COLO829 (cell line): ENCODE results near the gene AGRN.

Source experiments
- DNase-seq: peaks from one replicate; pipeline ENCODE4 v3.0.0; 2012; ENCODE audit warnings: low spot score

Gene AGRN

DNA sequence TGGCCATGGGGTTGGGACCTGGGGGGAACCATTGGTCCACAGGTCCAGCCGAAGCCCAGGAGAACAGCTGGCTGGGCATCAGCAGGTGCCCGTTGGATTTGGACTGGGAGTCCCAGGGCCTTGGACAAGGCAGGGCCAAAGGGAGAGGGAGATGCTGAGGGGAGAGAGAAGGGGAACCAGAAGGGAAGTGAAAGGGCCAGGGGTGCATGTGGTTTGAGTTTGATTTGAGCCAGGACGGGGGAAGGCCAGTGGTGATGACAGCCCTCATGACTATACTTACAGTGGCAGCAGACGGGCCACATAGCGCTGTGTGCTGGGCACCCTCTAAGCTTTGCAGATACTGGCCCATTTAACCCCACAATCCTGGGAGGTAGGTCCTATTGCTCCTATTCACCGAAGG is 18.8 kb downstream of the AGRN start:
- DNase-seq, result no peak

DNA sequence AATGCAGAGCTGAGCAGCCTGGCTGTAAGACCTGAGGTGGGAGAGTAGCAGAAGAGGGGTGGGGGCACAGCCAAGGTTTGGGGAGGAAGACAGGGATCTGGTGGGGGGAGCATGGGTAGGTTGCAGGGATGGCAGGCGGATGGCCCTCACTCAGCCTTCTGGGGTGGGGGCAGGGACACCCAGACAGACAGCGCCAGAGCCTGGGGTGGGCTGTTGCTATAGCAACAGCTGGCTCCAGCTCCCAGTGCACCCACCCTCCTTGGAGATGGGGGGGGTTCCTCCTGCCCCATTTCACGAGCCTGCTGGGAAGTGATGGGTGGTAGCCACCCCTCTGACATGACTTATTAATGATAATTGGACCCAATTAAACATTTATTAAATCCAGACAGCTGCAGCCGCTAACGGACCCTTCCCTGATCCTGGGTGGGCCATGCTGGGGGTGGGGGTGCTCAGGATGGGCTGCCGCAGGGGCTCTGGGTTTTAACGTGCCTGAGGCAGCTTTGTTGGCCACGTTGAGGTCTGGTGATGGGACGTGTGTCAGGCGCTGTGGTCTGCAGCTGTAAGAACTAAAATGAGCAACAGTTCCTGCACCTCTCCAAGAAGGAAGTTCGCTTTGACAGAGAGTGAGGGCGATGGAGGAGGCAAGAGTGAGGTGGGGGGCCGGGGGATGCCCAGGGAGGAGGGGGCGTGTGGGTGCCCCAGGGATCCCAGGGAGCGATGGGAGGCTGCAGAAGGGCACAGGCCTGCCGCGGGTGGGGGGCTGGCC is 19.4 kb downstream of the AGRN start:
- no peak for DNase-seq

- DNase-seq, result peak; percentile 70
Measured at GRCh38 chr1:1040004-1040991, 20.4 kb downstream of the AGRN start.

DNA sequence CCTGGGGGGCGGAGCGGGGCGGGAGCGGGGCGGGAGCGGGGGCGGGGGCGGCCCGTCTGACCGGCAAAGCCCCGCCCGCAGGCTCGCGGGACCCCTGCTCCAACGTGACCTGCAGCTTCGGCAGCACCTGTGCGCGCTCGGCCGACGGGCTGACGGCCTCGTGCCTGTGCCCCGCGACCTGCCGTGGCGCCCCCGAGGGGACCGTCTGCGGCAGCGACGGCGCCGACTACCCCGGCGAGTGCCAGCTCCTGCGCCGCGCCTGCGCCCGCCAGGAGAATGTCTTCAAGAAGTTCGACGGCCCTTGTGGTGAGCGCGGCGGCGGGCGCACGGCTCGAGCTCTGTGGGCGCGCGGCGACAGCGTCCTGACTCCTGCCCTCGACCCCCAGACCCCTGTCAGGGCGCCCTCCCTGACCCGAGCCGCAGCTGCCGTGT is 21.2 kb downstream of the AGRN start:
- DNase-seq, result no peak

DNA sequence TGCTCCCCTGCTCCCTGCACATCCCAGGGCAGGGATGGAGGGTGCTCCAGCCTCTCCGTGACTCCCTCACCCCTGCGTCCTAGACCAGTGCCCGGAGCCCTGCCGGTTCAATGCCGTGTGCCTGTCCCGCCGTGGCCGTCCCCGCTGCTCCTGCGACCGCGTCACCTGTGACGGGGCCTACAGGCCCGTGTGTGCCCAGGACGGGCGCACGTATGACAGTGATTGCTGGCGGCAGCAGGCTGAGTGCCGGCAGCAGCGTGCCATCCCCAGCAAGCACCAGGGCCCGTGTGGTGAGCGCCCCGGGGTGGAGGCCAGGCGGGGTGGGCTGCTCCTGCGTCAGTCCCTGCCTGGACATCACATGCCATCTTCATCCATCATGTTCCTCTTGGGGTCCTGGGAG is 22.0 kb downstream of the AGRN start:
- no peak for DNase-seq

DNA sequence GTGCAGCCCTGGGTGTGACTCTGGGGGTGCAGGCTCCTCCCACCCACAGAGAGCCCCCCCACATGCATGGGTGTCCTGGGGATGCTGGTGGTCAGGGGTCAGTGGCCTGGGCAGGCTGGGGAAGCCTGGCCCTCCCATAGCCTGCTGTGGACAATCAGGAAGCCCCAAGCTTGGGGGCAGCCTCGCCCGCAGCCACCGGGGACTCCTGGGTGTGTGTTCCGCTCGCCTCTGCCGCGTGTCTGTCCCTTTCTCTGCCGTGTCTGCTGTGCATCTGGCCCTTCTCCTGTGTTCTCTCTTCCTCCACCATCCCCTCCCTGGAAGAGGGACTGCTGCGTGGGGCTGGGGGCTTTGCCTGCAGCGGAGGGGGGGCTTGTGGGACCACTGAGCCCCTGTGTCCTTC is 22.9 kb downstream of the AGRN start:
- no peak for DNase-seq

GRCh38 chr1:1043411-1043810 is 23.5 kb downstream of the AGRN start:
- no peak for DNase-seq

DNA sequence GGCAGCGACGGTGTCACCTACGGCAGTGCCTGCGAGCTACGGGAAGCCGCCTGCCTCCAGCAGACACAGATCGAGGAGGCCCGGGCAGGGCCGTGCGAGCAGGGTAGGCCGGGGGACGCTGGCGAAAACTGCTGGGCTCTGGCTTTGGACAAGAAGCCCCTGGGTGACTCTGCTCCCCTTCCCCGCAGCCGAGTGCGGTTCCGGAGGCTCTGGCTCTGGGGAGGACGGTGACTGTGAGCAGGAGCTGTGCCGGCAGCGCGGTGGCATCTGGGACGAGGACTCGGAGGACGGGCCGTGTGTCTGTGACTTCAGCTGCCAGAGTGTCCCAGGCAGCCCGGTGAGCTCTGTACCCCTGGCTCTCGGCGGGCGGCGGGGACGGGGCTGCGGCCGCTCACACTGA is 24.0 kb downstream of the AGRN start:
- DNase-seq, result no peak

- DNase-seq, result no peak
Measured at GRCh38 chr1:1044455-1045078, 24.6 kb downstream of the AGRN start.

DNA sequence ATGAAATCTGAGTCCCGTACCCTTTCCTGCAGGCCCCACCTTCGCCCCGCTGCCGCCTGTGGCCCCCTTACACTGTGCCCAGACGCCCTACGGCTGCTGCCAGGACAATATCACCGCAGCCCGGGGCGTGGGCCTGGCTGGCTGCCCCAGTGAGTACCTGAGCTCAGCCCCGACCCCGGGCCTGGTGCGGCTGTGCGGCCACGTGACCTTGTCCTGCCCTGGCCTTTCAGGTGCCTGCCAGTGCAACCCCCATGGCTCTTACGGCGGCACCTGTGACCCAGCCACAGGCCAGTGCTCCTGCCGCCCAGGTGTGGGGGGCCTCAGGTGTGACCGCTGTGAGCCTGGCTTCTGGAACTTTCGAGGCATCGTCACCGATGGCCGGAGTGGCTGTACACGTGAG is 25.2 kb downstream of the AGRN start:
- no peak for DNase-seq

DNA sequence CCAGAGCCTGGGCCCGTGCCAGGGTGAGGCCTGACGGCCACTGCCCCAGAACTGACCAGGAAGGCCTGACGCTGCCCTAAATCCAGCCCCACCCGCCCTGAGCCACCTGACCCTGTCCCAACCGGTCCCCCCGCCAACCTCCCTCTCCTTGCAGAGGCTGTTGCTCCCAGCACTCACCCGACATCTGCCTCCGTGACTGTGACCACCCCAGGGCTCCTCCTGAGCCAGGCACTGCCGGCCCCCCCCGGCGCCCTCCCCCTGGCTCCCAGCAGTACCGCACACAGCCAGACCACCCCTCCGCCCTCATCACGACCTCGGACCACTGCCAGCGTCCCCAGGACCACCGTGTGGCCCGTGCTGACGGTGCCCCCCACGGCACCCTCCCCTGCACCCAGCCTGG is 26.3 kb downstream of the AGRN start:
- DNase-seq, result no peak

DNA sequence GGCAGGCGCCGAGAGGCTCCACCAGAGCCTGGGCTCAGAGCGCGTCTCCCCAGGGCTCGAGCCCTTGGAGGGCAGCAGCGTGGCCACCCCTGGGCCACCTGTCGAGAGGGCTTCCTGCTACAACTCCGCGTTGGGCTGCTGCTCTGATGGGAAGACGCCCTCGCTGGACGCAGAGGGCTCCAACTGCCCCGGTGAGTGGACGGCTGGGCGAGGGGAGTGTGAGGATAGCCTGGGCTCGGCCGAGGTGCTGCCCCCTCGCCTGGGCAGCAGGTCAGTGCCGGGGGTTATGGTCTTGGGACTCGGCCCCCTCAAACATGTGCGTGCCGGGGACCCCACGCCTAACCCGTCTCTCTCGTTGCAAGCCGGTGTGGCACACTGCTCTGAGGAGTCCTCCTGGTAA is 26.8 kb downstream of the AGRN start:
- no peak for DNase-seq

GRCh38 chr1:1047407-1047806 is 27.5 kb downstream of the AGRN start:
- DNase-seq, result no peak

- DNase-seq, result no peak
Measured at GRCh38 chr1:1047963-1048362, 28.0 kb downstream of the AGRN start.

GRCh38 chr1:1048765-1049164 is 28.8 kb downstream of the AGRN start:
- no peak for DNase-seq

DNA sequence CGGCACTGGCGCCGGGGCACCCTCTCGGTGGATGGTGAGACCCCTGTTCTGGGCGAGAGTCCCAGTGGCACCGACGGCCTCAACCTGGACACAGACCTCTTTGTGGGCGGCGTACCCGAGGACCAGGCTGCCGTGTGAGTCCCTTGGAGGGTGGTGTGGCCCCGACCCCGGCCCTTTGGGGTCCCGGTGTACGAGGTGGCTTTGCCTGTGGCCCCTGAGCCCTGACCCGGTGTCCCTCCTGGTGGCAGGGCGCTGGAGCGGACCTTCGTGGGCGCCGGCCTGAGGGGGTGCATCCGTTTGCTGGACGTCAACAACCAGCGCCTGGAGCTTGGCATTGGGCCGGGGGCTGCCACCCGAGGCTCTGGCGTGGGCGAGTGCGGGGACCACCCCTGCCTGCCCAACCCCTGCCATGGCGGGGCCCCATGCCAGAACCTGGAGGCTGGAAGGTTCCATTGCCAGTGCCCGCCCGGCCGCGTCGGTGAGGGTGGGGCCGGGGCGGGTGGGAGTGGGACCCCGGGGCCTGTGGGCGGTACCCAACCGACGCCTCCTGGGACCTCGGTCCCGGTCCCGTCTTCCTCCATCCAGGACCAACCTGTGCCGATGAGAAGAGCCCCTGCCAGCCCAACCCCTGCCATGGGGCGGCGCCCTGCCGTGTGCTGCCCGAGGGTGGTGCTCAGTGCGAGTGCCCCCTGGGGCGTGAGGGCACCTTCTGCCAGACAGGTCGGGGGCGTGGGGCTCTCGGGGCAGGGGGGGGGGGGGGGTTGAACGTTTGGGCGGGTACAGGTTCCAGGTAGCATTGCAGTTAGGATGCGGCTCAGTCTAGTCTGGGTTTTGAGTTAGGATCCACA is 29.6 kb downstream of the AGRN start:
- DNase-seq, result no peak

DNA sequence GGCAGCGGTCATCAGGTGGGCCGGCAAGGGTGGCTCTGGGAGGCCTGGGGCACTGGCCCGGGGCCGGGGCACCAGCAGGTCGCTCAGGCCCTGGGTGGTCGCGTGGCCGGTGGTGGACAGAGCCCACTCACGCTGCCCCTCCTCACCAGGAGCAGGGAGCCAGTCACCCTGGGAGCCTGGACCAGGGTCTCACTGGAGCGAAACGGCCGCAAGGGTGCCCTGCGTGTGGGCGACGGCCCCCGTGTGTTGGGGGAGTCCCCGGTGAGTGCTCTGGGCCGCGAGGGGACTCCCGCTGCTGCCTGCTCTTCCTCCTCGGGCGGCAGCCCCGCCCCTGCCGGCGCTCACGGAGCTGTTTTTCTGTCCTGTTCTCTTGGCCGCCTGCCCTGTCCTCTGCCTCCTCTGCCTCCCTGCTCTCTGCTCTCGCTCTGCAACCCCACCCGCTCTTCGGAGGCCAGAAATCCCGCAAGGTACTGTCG is 30.7 kb downstream of the AGRN start:
- DNase-seq, result no peak

DNA sequence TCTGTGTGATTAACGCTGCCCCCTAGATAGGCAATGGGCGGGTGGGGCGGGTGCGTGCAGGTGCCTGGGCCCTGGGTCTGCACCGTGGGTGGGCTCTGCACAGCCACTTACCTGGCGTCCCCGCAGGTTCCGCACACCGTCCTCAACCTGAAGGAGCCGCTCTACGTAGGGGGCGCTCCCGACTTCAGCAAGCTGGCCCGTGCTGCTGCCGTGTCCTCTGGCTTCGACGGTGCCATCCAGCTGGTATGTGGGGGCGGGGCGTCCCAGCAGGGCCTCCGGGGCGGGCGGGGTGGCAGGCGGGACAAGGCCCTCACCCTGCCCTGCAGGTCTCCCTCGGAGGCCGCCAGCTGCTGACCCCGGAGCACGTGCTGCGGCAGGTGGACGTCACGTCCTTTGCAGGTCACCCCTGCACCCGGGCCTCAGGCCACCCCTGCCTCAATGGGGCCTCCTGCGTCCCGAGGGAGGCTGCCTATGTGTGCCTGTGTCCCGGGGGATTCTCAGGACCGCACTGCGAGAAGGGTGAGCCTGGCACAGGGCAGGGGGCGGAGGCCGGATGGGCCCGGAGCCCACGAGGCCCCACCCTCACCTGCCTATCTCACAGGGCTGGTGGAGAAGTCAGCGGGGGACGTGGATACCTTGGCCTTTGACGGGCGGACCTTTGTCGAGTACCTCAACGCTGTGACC is 31.3 kb downstream of the AGRN start:
- DNase-seq, result no peak

GRCh38 chr1:1052003-1052840 is 32.3 kb downstream of the AGRN start:
- DNase-seq, result no peak

- DNase-seq, result no peak
Measured at GRCh38 chr1:1053022-1053421, 33.1 kb downstream of the AGRN start.
